Renal cortical epithelial cell (primary cell): ENCODE measurements around the gene FCER1G. TPM values are rescaled to one million over a fixed set of nuclear protein-coding genes. Genes with fewer than 3 reads are reported as not detected.
"Not testable (repeated sequence)": the region's sequence is repeated elsewhere in the genome, so short reads cannot be mapped to it uniquely, and the experiment has no call there.

Source experiments
- DNase-seq: peaks from one replicate; pipeline ENCODE4 v3.0.0-alpha.2; 2011; ENCODE audit warnings: low read depth
- total RNA-seq: library from RNA; depleted of rRNA; stranded (reverse); fragments of >200 nt; gene quantifications from 2 replicates; pipeline ENCODE4 v1.2.3, GENCODE V29; 2014

Gene FCER1G
- total RNA-seq, 1 donor from 2014 or later, result not detected

DNA sequence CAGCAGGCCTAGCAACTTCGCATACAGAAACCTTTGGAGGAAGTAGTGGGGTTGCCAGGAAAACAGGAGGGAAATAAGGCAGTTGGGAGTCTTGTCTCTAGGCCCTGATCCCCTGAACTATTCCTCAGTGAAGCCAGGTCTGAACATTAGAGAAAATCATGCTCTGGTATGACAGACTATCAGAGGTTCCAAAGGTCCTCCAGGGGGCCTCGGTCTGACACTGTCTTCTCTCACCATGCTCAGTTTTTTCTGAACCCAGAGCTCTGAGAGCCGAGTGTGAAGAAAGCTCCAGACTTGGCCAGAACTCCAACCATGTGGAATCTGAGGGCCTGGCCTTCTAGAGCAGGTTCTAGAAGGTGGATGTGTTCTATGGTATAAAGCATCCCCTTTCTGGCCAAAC lies 14.8 kb downstream of the FCER1G start:
- DNase-seq, result no peak

DNA sequence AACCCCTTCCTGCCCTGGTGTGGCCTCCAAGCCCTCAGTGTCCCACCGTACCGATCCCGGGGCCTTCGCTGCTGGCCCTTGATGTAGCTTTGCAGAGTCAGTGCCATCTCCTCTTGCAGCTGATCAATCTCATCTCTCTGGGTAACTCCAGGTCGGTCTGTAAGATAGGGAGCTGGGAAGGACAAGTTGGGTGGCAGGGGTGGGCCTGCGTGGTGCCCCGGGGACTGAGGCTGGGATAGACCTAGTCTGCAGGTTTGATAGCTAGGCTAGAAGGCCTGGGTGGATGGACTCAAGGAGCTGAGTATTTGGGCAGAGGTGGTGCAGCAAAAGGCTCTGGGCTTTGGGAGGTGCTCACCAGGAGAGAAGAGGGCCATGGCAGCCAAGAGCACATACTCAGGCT lies 15.7 kb downstream of the FCER1G start:
- no peak for DNase-seq

DNA sequence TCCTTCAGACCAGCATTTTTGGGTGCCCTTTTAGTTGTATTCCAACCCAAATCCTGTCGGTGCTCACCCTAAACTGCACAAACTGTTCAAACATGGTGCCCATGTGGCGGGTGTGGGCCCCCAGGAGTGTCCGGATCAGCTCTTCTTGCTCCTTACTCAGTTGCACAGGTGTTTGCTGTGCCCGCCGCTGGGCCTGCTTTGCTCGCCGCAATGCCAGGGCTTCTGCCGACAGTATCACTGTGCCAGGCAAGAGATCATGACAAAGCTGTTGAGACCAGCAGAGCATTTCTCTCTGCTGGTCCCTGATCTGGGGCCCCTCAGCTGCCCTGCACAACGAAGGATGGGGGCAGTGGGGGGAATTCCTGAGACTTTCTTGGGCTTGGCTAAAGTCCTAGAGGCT lies 18.0 kb downstream of the FCER1G start:
- no peak for DNase-seq

DNA sequence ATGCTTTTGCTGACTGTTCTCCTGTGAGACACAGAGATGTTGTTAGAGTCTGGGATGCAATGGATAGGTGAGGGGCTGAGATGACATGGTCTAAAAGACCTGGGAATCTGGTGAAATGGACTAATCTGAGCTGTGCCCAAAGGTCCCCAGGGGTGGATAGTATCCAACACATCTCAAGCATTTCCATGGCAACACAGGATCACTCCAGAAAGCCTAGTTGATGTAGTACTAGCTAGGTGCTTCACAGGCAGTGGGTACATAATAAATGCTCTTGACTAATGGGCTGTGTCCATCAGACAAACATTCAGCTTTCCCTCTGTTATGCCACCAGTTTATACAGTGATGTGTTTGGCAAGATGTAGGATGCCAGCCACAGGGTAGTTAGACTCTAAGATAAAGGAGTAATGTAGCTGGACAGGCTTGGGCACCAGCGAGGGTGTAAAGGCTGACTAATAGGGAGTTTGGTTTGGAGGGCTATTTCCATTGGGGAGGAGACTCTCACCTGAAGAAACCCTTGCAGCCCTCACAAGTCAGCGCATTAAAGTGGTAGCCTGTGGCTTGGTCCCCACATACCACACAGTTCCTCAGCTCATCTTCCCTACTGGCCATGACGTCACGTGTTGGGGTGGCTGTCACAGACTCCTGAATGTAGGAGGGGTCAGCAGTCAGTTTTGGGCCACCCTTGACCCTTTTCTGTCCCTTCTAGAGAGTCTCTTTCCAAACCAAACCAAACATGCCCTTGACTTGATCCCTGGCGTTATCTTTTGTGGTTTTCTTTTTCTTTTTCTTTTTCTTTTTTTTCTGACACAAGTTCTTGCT lies 21.1 kb downstream of the FCER1G start:
- DNase-seq, result peak; percentile 9

- no peak for DNase-seq
Measured at GRCh38 chr1:161238039-161238473, 23.0 kb downstream of the FCER1G start, which contains the start of gene NR1I3. Gene NR1I3, minus strand, starts transcription at chr1:161238203. Its CDS starts 1,638 bp downstream, at chr1:161236565.

- no peak for DNase-seq
Measured at GRCh38 chr1:161241682-161242081, 26.6 kb downstream of the FCER1G start.

DNA sequence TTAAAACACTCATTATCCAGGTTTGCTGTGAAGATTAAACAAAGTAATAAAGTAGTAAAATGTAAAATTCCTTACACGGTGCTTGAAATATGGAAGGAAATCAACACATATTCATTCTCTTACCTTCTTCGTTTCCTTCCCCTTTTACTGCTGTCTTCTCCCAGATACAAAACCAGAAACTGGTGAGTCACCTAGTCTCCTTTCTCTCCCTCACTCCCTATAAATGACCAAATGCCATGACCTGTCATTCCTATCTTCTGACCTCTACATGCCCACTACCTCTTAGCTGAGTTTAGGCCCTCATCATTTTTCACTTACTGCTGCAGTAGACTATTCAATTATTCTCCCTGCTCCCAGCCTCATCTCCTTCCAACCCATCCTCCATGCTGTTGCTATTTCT lies 27.2 kb downstream of the FCER1G start:
- DNase-seq, result no peak

GRCh38 chr1:161244888-161245287 lies 29.8 kb downstream of the FCER1G start:
- DNase-seq, result no peak

- DNase-seq, result not testable (repeated sequence)
Measured at GRCh38 chr1:161250100-161250499, 35.0 kb downstream of the FCER1G start.

DNA sequence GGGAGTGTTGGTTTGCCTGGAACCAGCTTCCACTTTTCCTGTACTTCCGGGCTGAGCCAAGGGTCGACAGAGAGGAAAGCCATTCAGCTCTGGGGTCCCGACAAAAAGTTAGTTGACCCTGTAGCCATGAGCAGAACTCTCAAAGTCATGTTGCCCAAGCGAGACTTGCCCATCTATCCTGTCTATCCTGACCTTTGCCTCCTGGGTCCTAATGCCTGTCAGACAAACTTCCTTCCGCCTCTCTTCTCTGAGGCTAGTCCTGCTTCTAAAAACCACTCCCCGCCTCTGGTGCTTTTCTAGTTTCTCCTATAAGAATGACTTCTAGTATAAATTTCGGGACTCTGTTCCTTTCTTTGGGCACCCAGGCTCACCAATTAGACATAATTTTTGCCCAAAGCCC lies 35.7 kb downstream of the FCER1G start:
- no peak for DNase-seq

DNA sequence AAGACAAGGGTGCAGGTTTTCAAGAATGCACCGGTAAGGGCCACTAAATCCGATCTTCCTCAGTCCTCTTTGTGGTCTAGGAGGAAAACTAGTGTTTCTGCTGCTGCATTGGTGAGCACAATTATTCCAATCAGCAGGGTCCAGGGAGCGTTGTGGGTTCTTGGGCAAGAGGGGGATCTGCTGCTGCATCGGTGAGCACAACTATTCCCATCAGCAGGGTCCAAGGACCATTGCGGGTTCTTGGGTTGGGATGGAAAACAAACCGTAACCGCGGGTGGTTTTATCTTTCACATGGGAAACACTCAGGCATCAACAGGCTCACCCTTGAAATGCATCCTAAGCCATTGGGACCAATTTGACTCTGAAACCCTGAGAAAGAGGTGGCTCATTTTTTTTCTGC lies 36.5 kb downstream of the FCER1G start:
- no peak for DNase-seq

DNA sequence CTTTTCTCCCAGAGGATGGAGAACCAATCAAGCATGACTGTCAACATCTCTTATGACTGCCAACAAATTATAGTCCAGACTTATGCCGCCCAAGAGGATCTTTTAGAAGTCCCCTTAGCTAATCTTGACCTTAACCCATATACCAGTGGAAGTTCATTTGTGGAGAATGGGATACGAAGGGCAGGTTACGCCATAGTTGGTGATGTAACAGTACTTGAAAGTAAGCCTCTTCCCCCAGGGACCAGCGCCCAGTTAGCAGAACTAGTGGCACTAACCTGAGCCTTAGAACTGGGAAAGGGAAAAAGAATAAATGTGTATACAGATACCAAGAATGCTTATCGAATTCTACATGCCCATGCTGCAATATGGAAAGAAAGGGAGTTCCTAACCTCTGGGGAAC lies 40.2 kb downstream of the FCER1G start:
- DNase-seq, result not testable (repeated sequence)

- not testable (repeated sequence) for DNase-seq
Measured at GRCh38 chr1:161255955-161256520, 40.9 kb downstream of the FCER1G start.

- DNase-seq, result not testable (repeated sequence)
Measured at GRCh38 chr1:161257109-161257508, 42.0 kb downstream of the FCER1G start.

DNA sequence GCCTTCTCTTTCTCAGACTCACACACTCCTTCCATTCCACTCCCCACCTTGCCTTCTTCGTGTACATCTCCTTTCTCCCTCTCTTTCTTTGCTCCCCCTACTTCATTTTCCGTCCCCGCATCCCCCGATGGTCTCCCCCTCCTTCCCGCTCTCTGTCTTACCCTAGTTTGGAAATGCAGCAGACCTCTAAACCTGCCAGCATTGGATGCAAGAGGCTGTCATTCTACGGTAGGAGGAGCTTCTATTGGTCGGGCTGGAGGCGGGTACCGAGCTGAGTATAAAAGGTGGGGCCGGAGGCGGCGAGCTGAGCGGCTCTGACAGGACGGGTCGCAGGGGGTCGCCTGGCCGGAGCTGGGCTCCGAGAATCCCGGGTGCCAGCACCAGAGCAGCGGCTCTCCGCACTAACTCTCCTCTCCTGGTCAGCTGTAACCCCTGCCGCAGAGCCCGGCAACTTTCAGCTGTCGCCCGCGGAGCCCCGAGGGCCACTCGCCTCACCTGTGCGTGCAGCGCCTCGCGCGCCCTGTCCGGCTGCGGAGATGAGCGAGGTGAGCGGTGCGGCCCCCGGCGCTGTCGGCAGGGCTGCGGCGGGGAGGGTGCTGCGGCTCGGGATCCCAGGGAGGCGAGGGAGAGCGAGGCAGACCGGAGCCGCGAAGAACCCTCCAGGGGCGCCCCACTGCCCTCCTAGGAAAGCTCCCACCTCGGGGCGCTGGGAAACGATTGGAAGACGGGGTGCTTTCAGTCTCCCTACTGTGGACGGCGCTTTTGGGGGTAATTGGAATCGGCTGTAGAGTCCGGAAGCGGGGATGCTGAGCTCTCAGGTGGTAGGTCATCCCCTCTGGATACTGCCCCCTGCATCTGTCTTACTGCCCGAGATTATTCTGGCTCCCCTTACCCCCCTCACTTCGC lies 43.6 kb downstream of the FCER1G start, which contains the start of gene PCP4L1:
Gene PCP4L1, plus strand, starts transcription at position 307 of the 906 bp plus-strand sequence. Its CDS starts 230 bp downstream, at position 537.
- DNase-seq, result peak; percentile 49

DNA sequence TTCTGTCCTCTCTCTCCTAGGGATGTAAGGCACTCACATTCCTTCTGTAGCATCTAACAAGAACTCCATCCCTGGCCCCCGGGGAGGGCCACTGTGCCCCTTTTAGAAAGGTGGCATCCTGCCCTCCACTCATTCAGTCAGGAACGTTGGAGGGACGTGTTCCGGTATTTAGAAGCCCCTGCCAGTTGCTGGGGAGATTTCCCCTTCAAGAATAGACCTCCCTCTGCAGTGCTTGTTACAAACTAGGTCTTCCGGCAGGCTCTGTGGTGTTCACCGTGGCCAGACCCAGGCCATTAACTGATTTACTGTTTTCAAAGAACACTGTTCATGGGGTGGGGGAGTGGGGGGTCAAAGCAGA lies 44.2 kb downstream of the FCER1G start:
- DNase-seq, result no peak

DNA sequence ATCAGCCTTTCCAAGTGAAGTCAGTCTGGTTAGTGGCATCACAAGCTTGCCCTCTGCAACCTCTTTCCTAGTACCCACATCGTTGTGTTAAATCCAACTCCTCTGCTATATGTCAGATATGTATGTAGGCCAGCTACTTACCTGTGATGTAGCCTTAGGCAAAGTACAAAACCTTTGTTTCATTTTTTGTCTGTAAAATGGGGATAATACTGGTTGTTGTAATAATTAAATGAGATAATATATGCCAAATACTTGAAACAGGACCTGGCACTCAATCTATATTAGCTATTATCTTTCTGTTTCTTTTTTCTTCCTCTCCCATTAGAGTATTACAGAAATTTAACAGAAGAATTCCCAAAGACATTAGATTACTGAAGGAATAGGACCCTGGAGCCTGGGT lies 44.7 kb downstream of the FCER1G start:
- no peak for DNase-seq

DNA sequence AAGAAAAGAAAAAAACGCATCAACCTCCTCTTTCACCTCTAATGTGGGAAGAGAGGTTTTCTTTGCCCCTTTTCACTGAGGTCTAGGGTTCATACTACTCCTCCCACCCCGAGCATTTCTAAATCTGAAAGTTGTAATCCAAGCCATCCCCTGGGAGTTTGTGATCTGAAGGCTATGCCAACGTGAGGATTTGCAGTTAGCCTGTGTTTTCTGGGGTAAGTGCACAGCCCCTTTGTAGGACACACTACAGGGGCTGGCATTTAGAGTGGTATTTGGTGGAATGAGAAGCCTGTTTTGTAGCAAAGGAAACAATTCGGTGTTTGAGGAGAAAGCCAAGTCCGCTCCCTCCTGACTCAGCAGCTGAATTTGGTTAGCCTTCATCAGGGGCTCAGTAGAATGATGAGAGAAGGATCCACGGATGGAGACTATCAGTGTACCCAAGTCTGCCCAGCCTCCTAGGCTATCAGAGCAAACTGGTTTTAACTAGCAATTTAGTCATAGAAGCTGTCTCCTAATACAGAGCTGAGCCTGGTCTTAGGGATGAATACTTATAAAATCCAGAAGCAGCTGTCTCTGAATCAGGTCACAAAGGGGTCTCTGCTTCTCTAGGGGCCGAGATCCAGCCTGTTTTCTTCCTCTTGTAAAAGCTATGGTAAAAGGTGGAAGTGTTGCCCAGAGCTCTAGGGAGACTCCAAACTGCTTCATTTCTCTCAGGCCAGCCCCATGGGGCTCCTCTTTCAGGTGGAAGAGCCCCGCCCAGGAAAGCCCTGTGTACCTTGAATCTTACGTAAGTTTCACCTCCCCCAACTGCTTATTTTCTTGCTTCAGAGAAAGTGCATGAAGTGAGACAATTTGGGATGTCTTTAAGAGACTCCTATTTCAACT lies 45.5 kb downstream of the FCER1G start:
- DNase-seq, result no peak

DNA sequence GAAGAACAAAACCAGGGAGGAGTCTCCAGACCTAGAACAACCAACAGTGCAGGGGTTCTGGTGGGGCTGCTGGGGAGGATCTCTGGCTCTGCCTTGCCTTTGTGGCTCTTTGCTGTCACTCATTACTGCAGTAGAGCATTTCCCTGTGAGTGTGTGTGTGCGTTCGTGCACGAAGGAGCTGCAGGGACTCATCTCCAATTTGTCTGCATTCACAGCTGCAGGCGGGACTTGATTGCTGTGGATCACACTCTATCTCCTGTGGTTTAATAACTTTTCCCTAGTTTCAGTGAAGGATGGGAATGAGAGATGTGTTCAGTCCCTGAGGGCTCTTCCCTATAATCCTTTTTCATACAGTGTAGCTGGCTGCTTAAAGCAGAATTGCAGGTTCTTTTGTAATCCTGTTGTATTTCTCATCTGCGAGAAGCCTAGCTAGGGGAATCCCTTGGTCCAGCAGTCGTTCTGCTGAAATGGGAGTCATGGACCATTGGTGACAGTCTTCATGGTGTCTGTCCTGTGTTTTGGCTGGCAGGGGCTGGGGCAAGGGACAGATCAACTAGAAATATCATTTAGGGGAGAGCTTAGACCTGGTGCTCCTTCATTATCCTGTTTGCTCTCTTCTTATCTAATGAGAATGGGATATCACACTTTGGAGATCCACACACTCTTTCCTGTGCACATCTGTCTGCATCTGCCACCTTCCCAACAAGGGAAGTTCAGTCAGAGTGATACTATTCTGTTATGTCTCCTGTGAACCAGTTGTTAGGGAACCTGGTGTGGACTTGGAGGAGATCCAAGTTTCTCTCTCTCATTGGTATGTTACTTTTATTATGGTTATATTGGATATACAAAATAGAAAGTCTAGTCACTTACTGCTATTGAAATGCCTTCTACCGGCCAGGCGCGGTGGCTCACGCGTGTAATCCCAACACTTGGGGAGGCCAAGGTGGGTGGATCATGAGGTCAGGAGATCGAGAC lies 46.5 kb downstream of the FCER1G start:
- peak; percentile 47 for DNase-seq

DNA sequence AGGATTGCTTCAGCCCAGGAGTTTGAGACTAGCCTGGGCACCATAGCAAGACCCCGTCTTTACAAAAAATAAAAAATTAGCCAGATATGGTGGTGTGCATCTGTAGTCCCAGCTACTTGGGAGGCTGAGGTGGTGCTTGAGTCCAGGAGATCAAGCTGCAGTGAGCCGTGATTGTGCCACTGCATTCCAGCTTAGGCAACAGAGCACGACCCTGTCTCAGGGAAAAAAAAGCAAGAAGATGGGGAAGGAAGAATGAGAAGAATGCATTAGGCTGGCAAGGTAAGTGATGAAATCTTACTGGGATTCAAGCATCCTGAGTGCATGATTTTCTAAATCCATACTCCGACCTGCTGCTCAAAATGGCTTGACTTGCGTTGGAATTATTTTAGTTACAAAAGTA lies 50.2 kb downstream of the FCER1G start:
- DNase-seq, result peak; percentile 48
